DMS53 (cell line): ENCODE data around the gene PCGF2.

Experiments used
- DNase-seq: peaks from one replicate; lab custom pipeline; 2025; lab: John Stamatoyannopoulos, UW

PCGF2 gene

GRCh38 chr17:38702916-38703741 lies 45.0 kb downstream of the PCGF2 start:
- DNase-seq, result peak; percentile 63

DNA sequence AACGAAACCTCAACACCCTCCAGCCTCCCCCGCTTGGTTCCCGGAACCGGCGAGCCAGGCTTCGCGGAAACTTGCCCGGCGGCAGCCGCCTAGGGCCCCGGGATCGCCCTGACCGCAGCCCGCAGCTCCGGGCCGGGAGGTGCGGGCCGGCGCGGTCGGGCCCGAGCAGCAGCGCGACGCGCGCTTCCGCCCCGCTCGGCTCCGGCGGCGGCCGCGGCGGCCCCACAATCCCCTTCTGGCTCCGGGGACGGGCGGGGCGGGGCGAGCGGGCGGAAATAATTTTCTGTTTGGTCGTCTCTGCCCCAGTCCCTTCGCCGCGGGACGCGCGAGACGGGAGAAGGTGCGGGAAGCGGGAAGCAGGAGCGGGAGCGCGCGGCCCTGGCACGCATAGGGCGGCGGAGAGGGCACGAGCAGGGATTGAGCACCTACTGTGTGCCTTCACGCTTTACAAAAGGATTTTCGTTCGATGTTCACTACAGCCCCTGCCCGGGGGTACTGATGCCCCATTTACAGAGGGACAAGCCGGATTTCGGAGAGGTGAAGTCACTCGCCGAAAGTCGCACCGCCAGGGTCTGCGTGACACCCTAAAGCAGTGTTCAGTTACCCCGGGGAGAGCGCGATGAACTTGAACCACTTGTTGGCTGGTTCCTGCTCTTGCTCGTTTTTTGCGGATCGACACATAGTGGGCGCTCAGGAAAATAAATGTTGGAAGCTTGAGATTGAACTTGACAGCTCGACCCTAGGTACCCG lies 45.8 kb downstream of the PCGF2 start:
- DNase-seq, result peak; percentile 95

- no peak for DNase-seq
These were observed 46.5 kb downstream of the PCGF2 start for GRCh38 chr17:38701504-38702165.

DNA sequence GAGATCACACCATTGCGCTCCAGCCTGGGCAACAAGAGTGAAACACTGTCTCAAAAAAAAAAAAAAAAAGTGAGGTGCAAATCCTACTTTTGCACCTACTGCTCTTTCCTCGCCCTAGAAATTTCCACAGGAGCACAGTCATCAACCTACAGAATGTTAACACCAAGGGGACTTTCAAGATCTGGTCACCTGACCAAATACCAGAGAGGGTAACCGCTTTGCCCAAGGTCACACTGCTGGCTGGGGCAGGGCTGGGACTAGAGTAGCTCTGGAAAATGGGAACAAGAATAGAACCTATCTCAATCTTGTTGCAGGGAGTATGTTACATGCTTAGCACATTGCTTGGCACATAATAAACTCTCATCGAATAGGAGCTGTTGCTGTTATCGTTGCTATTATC lies 49.4 kb downstream of the PCGF2 start:
- no peak for DNase-seq

- peak; percentile 72 for DNase-seq
These were observed 50.9 kb downstream of the PCGF2 start for GRCh38 chr17:38697061-38697820.

DNA sequence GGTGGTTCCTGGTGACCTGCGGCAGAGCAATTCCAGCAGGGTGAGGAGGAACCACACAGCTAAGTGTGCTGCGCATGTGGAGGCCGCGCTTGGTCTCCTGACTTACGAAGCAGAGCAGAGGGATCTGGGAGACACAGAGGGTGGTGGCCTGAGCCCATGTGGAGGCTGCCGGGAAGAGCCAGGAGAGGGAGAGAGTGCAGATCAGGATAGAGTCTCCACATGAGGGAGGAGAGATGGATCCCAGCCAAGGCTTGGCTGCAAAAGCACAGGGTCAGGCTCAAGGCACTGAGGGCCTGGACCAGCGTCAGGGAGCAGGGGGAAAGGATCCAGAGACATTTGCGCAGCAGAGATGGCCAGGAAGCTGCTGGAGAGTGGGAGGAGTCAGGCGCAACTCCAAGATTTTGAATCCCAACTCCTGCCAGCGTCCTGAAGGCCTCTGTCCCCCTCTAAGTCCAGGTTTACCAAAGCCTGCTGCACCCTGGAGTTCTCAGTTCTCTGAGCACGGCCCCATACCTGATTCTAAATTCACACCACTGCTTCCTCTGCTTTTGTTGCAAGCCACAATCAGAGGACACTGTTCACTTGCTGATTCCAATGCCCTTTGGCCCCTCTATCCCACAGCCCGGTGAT lies 54.3 kb downstream of the PCGF2 start:
- DNase-seq, result no peak

GRCh38 chr17:38691154-38691553 lies 57.0 kb downstream of the PCGF2 start:
- no peak for DNase-seq

GRCh38 chr17:38690386-38690785 lies 57.8 kb downstream of the PCGF2 start:
- no peak for DNase-seq

GRCh38 chr17:38687286-38687685 lies 60.9 kb downstream of the PCGF2 start:
- DNase-seq, result no peak

- DNase-seq, result no peak
These were observed 62.6 kb downstream of the PCGF2 start for GRCh38 chr17:38685491-38685890.
